Coronary artery (tissue), 2 donors: ENCODE measurements around the gene GPR137B.

ENCODE experiments used
- DNase-seq: peaks from one replicate; pipeline ENCODE4 v3.0.0-alpha.2; 2017; ENCODE audit warnings: low spot score
- H3K27ac ChIP-seq, 2 donors: fragments of 200-600 bp; sonication (generic); one replicate each; pipeline ENCODE4 v1.5.1; 2016 to 2019
- H3K4me3 ChIP-seq: fragments of 200-600 bp; sonication (generic); 2 replicates; pipeline ENCODE4 v1.5.1; 2016; ENCODE audit warnings: mild to moderate bottlenecking, moderate library complexity
- CTCF ChIP-seq: fragments of 200-600 bp; sonication (generic); IDR thresholded peaks from one replicate; pipeline ENCODE4 v1.5.1; 2019; ENCODE audit warnings: antibody characterized with exemption

Gene GPR137B

GRCh38 chr1:236258114-236258622, 115.8 kb downstream of the GPR137B start:
- Histone ChIP-seq H3K27ac (no peak overlapping the region), H3K4me3 (no peak overlapping the region)
- TF ChIP-seq CTCF, result no peak
- no peak for DNase-seq
